GM13976 (cell line): ENCODE measurements around the gene SLC51B.

Source experiments
- DNase-seq: peaks from one replicate; pipeline ENCODE4 v3.0.0; 2012; ENCODE audit warnings: low spot score
- in situ Hi-C: fragments of 300-500 bp; cut with MboI; formaldehyde crosslinking; loops from one replicate; pipeline ENCODE4 v1.12.0; 2022; ENCODE audit warnings: low sequenced_read_pairs, mixed read lengths, inconsistent platforms; ENCODE audit not compliant: unreplicated experiment
- TF ChIP-seq, protein P1 (sequence below): IDR thresholded peaks from 2 replicates; pipeline ENCODE4 v1.5.1; 2012; ENCODE audit warnings: borderline replicate concordance, mild to moderate bottlenecking; ENCODE audit not compliant: insufficient read depth; ENCODE audit errors: extremely low read depth, missing control alignments, control extremely low read depth

The SLC51B gene

DNA sequence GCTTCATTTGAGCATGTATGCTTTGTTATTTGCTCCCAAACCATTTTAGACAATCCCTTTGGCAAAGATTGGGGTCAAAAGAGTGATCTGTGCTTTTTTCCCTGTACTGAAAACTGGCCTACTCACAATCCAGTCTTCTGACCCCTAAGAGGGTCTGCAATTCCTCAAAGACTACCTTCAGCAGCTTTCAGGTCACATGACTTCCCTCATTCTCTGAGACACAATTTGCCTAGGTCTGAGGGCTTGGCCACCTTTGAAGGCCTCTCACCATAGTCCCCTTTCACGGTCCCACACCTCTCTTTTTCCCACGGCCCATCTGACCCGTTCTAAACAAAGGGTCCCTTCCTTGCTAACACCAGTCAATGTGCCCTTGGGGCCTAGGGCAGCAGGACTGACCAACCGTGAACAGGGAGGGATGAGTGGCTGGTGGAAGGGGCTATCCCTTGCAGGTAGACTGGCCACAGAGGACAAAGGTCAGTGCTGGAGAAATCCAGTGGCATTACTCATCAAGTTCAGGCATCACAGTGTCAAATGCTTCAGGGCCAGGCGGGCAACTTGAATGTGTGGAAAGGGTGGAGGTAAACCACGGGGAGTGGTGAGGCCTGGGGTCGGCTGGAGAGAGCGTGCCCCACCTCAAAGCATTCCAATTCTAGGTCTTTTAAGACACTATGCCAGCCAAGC is 11.8 kb downstream of the SLC51B start:
- TF ChIP-seq, protein P1, sequence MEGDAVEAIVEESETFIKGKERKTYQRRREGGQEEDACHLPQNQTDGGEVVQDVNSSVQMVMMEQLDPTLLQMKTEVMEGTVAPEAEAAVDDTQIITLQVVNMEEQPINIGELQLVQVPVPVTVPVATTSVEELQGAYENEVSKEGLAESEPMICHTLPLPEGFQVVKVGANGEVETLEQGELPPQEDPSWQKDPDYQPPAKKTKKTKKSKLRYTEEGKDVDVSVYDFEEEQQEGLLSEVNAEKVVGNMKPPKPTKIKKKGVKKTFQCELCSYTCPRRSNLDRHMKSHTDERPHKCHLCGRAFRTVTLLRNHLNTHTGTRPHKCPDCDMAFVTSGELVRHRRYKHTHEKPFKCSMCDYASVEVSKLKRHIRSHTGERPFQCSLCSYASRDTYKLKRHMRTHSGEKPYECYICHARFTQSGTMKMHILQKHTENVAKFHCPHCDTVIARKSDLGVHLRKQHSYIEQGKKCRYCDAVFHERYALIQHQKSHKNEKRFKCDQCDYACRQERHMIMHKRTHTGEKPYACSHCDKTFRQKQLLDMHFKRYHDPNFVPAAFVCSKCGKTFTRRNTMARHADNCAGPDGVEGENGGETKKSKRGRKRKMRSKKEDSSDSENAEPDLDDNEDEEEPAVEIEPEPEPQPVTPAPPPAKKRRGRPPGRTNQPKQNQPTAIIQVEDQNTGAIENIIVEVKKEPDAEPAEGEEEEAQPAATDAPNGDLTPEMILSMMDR, result no peak
- in situ Hi-C loops, result no loop called here
- DNase-seq, result no peak

DNA sequence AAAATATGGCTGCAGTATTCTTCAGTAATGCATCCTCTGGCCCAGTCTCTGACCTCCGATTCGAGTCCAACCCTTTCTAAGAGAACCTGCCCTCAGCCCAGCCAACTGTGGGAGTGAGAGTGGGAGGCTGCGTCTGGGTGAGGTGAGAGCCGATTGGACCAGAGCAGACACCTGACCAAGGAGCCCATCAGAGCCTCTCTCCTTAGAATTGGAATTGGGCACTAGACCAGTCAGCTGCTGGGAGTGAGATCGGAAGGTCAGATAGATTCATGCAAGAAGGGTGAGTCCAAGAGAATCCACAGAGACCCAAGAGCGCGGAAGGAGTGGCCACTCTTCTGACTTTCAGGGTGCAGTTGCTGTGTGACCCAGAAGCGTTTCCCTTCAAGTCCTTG is 12.4 kb downstream of the SLC51B start:
- DNase-seq, result no peak
- TF ChIP-seq, protein P1, result no peak
- in situ Hi-C loops, result no loop called here

DNA sequence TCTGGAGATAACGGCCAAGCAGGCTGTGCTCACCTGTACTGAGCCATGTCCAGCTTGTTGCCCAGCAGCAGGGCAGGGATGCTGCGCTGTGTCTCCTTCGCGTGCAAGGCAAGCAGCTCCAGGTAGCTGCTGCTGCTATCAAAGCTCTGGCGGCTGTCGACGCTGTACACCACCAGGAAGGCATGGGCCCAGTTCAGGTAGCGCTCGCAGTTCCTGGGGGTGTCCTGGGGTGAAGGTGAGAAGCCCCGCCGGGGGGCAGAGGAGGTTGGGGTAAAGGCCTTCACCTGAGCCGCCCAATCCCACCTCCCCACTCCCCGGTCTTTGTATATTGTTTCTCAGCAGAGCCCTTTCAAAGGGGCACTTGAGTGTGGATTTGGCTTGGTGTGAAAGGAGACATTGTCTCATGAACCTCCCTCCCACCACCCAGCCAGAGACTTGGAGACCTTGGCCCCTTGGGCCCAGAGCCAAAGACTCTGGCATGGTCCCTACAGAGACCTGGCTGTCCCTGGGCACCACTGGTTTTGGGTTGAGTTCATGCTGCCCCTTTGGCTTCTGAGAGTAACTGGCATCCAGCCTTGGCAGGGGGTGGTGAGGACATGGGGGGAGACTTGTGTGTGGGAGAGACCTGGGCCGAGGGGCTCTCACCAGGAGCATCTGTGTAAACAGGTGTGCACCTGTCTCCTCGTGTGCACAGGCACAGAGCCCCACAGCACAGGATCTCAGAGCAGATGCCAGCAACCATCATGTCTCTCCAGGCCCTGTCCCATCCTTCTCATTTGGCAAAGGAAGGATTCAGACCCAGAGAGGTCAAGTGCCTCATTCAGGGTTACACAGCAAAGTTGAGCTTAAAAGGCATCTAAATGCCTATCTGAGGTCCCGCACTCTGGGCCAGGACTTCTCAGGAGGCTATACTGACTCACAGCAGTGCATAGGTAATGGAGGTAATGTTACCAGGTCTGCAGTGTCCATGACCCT is 13.5 kb downstream of the SLC51B start:
- in situ Hi-C loops, result no loop called here
- TF ChIP-seq, protein P1, result no peak
- no peak for DNase-seq

DNA sequence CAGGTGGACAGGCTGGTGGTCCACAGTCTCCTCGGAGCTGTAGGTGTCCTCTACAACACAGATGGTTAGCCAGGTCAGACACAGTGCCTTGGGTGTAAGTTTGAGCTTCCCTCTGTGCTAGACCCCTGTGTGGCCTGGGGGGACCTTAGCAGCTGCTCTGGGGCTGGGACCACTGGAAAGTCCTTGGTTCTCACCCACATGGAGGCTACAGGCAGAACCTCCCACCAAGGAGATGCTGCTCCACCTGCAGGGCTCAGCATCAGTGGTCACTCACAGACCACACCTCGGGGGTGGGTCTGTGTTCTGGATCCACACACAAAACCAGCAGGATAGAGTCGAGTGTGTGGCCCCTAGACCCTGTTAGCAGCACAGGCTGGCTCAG is 14.2 kb downstream of the SLC51B start:
- TF ChIP-seq, protein P1, result no peak
- in situ Hi-C loops, result no loop called here
- DNase-seq, result no peak

DNA sequence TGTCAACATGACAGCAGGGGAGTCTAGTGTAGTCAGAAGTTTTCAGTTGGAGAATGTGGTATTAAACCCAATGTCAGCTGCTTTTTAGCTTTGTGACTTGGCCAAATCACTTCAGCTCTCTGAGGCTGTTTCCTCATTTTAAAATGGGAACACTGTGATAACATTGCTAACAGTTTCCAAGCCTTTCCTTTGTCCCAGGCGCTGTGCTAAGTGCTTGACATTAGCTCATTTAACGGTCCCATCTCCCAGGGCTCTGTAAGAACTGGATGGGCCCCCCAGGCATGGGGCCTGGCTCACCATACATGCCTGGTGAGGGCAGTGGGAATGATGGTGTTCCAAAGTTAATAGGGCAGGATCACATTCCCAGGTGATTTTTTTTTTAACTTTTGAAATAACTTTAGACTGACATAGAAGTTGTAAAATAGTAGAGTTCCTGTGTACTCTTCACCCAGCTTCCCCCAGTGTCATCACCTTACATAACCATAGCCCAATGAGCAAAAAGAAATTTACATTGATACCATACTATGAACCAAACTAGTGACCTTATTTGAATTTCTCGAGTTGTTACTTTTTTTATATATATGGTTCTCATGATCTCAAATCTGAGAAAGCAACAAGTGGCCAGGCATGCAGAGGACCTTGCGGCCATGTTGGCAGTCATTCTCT is 14.9 kb downstream of the SLC51B start:
- TF ChIP-seq, protein P1, result no peak
- no peak for DNase-seq
- in situ Hi-C loops, result no loop called here

DNA sequence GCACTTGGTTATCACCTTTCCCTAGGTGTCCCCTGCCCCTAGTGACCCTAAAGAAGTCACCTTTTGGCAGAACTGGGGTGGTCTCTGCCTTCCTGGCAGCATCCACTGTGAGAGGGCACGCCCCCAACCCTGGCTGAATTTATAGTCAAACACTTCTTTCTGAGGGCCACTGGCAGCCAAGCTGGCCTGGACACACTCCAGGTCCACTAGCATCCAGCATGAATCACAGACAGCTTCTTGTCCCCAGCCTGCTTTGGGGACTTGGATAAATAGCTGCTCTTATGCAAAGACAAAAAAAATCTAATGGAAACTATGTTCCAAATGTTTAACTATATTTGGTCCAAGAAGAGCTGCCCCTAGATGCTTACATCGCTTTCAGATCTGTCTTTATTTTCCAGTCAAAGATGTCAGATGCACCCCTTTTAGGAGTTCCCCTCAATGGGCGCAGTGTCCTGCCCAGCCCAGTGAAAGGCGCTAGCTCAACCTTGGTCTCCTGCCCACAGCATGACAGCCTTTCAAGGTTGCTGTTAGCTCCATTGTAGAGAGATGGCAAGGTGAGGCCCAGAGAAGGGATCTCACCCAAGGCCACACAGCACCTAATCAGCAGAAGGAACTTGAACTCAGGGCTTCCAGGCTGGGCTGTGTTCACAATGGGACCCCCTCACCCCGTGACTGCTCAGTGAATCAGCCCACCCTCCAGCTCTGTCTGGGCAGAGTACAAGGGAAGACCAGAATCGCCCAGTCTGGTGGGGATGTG is 15.6 kb downstream of the SLC51B start:
- TF ChIP-seq, protein P1, result no peak
- in situ Hi-C loops, result no loop called here
- DNase-seq, result no peak
